HK-2 (cell line): ENCODE measurements around the gene ZC3H13.

Source experiments
- DNase-seq: peaks from one replicate; pipeline ENCODE4 v3.0.0-alpha.2; 2018; ENCODE audit not compliant: unreplicated experiment

ZC3H13 gene

DNA sequence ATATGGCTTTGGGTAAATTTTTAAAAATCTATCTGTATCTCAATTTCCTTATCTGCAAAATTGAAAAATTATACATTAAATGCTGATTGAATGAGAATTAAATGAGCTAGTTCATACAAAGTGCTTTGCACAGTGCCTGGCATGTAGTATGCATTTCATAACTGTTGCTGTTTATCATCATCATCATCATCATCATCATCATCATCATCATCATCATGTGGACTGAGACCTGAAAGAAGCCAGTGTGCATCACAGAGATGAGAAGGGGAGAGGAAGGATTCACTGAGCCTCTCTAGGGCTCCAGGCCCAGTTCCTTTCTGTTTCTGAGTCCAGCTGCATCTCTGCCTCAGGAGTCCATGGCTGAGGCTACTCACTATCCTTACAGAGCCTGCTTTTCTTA is 6.9 kb upstream of the ZC3H13 start:
- no peak for DNase-seq

DNA sequence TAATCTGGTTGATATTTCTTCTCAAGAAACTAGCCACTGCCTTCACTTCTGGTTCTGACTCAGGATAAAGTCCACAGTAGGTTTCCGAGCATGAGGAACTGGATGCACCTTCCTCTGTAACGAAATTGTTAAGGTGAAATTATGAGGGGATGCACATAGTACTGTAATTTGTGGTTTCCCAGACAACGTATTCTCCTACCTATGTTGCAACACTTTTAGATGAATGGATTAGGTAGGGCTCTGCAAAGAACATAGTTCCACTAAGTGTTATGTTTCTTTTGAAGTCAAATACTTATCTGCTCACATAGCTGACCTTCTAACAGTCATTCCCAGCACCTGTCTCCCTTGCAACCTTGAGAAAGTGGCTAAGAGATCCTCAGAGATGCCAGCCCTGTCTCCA is 5.7 kb upstream of the ZC3H13 start:
- no peak for DNase-seq

DNA sequence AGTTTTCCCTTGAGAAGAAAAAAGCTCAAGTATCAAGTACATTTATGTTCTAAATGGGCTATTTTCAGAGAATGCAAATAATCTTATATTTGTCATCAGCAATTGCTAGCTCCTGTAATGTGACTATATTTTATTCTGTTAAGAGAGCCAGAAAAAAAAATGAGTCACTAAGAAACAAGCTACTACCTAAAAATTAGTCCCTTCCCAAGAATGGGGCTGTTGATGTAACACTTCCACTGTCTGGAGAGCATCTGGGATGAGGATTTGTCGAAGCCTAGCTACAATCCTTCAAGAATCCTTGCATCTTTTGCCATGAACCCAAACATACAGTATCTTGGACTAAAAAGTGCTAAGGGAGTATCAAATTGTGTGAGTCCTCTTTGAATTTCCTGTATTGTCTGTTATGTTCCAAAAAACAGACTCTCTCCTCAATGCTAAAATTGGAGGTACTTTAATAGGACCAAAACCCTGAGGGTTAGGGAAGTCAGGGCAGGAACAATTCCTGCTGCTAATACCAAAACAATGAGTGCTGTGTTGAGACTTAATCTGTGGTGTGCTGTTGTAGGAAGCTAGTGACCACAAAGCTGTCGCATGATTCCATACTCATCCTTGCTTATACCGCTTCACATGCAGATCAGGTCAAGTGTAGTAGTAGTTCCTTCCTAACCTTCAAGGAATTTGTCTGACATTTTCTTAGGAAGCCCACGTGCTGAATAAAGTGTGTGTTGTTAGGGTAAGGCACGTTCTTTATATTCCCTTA is 4.9 kb upstream of the ZC3H13 start:
- no peak for DNase-seq

DNA sequence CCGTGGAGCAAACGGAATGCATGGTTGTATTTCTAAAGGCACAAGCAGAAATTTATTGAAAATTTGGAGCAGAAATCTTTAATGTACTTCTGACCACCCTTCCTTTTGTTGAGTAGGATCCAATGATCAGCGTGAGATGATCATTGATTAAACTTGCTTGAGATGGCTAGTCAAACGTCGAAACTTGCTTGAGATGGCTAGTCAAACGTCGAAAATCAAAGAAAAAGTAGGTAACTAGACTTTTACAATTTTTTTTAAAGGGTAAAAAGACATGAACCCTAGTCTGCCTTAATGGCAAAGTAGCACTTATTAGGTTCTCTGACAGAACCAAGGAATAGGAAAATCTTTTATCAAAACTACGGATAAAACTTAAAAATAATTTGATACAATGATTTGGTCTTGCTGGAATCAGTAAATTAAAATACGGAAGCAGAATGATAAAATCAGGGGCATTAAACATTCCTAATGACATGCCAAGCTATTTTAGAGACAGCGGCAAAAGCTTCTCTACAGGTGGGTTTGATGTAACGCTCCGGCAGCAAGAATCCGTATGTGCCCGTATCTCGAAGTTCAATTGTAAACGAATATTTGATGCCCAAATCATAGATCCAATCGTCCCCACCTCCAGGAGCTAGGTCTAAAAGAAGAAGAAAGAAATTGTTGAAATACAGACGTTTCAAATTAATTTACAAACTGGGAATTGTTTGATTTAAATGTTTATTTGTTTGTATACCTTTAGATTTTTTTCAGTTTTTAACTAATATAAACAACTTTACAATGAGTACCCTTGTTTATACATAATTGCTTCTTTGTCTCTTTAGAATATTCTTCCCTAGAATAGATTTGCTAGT is 841 bp upstream of the ZC3H13 start:
- no peak for DNase-seq

DNA sequence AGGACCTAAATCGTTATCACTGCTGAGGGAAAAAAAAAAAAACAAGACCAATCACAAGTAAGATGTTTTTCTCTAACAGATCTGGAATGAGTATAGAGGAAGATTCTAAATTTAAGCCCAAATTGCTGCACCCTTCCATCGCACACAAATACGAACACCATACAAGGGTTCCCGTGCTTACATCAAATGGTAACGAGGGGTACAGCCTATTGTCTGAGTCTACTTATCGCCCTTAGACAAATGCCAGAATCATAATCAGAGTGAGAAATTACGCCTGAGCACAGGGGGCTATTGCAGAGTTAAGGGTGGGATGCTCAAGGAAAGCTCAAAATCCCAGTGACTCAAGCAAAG is 603 bp downstream of the ZC3H13 start:
- no peak for DNase-seq

DNA sequence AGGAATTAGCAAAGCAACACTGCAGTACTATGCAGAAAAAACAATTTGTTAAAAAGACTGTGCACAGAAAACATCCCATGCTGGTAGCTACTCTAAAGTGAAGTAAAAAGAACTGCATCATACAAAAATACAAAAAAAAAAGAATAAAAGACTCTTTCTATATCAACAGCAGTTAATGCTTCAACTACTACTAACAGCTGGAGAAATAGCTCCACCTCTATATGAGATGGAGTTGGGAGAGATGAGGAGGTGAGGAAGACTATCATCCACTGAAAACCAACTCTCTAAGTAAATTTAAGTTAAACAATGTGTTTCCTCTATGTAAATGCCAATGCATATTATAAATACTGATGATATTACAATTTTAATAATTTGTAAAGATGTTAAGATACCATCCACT is 1.8 kb downstream of the ZC3H13 start:
- DNase-seq, result no peak

DNA sequence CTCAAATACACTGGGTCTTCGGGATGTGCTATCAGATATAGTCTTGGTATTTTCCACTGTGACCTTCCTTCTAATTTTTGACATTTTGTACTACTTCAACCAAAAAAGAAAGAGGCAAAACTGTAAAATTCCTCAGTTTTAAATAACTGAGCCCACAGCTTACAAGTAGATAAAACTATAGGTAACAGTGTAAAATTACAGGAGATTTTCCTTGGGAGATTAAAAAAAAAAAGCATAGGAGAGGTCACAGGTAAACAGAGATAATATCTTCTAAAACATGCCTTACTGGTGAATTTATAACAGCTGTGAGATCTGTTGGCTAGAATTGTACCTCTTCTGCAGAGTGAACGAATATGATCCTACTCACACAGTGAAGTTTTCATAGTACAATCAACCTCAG is 7.1 kb downstream of the ZC3H13 start:
- DNase-seq, result no peak

DNA sequence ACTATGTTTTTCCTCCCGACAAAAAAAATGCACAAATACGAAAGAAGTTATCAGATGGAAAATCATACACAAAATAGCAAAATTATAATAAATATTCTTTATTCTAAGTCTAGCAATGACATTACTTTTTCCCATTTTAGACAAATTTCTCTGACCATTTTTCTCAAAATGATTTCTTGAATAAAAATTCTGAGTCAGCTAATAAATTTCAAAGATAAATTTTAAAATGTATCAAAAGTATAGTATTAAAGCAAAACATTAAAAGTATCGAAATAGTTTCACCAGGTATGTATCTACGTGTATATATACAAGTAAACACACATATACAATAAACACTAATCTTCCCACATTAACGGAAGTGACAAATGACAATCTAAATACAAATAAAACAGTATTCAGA is 8.9 kb downstream of the ZC3H13 start:
- no peak for DNase-seq

DNA sequence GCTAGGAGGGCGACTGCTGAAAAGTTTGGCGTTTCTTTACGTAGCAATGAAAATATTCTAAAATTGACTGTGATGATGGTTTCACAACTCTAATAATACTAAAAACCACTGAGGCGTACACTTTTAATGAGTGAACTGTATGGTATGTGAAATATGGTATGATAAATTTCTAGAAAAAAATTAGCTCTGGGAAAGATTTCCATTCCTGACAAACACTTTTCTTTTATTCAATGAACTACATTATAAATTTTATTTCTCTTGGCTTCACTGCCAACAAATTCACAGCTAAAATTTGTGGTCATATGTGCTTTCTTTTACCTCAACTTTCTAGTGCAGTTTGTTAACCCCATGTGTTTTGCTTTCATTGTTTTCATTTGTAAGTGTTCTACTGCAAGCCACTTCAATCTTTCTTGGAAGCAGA is 11.1 kb downstream of the ZC3H13 start:
- DNase-seq, result no peak

DNA sequence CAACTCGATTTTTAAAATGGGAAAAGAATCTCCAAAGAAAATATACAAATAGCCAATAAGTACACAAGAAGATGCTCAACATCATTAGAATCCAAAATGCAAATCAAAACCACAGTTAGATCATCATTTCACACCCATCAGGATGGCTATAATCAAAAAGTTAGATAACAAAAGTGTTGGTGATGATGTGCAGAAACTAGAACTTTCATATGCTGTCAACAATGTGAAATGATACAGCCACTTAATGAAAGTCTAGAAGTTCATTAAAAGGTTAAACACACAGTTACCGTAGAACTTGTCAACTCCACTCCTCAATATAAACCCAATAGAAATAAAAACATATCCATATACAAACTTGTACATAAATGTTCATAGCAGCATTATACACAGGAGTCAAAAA is 11.8 kb downstream of the ZC3H13 start:
- no peak for DNase-seq

DNA sequence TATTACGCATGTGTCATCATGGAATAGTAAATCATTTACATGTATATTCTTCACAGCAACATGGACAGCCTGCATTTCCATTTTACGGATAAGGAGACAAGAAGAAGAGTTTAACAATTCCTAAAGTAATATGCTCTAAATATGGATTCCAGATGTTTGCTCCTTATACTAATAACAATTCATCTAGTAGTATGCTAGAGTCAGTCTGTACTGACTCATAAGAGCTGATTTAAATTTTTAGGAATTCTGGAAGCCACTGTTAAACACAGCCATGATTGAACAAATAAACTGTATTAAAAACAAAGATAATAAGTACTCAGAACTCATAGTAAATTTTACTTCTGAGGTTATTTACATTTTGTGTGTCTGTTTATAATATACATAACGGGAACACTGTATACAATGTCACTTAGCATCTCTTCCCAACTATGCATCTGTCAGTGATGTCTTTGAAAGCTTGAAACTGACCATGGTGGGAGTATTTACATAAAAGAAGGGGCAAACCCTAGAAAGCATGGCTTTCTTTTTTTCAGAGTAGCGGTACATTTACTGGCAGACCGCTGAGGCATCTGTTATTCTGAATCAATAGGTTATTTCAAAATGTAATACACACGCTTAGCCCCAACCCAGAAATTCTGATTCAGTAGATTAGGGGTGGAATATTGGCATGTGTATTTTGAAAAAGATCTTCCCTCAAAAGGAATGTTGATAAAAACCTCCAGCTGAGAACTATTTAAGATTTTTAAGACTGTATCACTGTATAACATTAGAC is 12.9 kb downstream of the ZC3H13 start:
- DNase-seq, result no peak

DNA sequence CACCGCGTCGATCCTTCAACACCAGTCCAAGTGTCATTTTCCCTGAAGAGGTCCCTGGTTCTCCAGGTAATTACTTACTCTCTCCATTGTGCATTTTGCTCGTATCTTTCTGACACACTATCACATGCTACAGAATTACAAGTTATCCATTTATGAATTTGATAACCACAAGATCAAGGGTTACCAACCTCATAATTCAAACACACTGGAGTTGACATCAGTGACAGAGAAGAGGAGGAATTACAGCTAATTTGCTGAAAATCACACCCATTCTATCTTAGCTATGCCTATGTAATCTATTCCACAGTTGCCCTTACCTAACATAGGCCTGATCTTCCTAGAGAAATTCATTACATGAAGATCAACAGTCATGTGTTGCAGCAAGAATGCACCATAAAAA is 14.2 kb downstream of the ZC3H13 start:
- DNase-seq, result no peak

DNA sequence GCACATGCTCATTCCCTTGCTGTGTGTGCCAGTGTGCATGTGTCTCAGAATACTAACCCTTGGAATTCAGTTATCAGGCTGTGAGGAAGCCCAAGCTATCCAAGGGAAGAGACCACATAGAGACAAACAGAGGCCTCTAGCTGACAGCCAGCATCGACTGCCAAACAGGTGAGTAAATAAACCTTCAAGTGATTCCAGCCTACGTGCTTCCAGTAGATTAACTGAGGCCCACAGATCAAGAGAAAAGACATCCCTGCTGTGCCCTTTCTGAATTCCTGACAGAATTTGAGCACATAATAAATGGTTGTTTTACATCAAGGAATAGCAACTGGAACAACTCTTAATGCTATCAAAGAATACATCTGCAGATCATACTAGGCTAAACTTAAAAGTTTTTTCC is 17.5 kb downstream of the ZC3H13 start:
- no peak for DNase-seq

DNA sequence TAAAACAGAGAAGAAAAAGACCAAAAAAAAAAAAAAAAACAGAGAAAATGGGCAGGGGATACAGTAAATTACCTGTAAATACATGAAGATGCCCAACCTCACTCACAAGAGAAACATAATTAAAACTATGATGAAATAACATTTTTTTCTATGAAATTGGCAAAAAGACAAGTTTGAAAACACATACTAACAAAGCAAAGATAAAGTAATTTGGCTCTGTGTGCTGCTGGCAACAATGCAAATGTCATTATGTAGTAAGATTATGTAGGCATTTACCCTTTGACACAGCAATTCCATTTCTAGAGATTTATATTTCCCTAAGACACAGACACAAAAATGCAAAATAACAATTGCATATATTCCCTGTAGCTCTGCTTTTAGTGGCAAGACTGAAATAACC is 20.2 kb downstream of the ZC3H13 start:
- DNase-seq, result no peak

DNA sequence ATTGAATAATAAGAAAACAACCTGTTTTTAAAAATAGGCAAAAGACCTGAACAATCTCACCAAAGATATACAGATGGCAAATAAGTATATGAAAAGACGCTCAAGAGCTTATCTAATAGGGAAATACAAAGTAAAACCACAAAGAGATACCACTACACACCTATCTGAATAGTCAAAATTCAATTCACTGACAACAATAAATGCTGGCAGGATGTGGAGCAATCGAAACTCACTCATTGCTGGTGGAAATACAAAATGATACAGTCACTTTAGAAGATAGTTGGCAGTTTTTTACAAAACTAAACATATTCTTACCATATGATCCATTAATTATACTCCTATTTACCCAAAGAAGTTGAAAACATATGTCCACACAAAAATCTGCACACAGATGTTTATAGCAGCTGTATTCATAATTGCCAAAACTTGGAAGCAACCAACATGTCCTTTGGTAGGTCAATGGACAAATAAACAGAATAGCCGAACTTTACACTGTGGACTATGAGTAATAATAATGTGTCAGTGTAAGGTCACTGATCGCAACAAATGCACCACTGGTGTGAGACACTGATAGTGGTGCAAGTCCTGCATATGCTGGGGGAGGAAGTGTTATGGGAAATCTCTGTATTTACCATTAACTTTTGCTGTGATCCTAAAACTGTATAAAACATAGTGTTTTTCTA is 20.8 kb downstream of the ZC3H13 start:
- no peak for DNase-seq

DNA sequence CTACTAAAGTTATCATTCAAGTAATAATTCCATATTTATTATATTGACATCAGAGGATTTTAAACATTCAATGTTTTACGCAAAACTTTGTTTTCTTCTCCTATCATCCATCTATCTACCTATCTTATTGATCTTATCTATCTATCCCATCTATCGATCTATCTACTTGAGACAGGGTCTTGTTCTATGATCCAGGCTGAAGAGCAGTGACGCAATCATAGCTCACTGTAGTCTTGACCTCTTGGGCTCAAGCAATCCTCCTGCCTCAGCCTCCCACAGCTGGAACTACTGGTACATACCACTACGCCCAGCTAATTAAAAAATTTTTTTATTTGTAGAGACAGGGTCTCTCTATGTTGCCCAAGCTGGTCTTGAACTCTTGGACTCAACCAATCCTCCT is 27.4 kb downstream of the ZC3H13 start:
- DNase-seq, result no peak

DNA sequence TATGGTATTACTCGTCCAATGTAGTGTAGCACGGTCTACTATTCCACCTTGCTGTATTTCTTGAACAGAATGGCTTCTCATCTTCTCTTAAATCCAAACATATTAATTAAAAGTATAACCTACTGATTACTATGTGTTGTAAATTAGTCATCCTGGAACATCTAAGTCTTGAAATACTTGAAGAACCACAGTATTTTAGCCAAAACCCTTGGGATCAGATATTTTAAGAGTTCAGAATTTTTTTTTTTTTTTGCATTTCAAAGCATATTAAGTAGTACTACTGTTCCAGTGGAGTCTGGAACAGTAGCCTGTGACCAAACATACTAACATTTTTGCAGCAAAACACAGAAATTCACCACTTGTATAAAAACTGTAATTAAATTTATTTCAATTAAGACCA is 30.1 kb downstream of the ZC3H13 start:
- DNase-seq, result no peak

DNA sequence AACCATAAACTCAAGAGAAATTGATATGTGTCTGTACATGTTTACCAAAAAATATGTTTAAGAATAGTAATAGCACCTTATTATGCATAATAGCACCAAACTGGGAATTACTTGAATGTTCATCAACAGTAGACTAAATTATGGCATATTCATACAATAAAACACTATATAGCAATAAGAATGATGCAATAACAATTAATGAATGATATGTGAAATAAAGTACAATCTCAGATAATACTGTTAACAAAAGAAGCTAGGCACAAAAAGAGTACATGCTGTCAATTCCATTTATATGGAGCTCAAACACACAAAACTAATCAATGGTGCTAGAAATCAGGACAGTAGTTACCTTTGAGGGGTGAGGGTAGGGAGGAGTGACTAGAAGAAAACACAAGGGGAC is 36.3 kb downstream of the ZC3H13 start:
- no peak for DNase-seq

DNA sequence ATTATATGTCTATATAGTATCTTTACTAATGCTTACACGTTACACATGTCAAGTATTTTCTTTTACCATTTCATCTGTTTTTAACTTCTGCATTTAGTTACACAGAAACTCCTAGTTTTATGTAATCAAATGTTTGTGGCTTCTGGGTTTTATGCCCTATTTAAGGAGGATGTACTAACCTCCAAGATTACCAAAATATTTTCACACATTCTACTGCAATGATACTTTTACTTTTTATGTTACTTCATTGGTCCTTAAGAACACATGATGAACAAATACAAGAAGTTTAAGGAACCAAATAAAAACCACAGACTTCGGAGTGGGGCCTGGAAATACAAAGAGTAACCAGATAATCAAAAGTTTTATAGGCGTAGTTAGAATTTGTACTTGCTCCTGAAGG is 37.2 kb downstream of the ZC3H13 start:
- DNase-seq, result no peak

DNA sequence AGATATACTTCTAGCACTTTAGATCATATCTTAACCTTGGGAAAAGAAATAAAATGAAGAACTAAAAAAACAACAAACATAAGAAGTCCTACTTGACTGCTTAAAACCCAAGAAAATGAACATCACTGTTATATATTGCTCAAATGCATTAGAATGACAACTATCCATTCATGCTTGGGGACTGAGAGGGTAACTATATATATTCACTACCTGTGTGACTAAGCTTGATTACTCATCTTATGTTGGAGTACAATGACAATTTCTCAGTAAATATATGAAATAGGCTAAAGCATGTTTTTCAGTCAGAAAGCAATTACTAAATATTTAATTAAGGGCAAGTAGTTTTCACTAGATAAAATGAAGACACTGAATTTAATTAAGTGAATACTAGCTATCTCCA is 40.1 kb downstream of the ZC3H13 start:
- no peak for DNase-seq

DNA sequence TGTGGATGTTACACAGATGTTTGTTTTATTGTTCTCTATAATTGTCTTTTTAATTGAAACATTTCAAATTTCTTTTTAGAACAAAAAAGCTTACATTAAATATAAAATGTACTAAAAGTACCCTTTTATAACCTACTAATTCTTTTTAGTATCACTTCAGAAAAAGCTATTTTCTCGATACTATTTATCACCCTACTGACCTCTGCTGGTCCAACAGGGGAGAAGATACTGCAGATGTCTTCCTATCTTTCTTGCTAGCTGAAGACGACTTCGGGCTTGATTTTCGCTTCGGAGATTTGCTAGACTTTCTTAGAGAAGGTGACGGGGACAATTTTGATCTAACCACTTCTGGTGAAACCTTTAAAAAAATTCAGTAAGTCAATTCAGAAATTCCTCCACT is 42.4 kb downstream of the ZC3H13 start:
- no peak for DNase-seq

DNA sequence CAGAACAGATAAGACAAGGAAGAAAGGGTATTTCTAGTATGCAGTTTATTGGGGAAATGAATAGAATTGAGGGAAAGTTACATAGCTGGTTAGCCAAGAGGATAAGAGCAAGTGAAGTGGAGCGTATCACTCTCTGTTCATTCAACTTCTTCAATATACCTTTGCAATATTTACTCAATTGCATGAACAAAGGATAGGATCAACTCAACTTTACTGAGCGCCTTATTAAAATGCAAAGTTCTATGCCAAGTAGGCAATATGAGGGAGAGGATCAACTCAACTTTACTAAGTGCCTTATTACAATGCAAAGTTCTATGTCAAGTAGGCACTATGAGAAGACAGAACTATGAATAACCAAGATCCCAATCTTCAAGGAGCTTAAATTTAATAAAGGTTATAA is 43.9 kb downstream of the ZC3H13 start:
- no peak for DNase-seq
